GM18517 (cell line): ENCODE results near the gene NELL2.
"Not testable (repeated sequence)": the region's sequence is repeated elsewhere in the genome, so short reads cannot be mapped to it uniquely, and the experiment has no call there.

ENCODE experiments used
- ATAC-seq: cut with Tn5 transposase; IDR thresholded peaks from one replicate; pipeline ENCODE4 v1.9.1; 2021; ENCODE audit warnings: mild to moderate bottlenecking, moderate library complexity; ENCODE audit not compliant: unreplicated experiment

The NELL2 gene

GRCh38 chr12:44703182-44703910 is 172.8 kb downstream of the NELL2 start:
- no peak for ATAC-seq

DNA sequence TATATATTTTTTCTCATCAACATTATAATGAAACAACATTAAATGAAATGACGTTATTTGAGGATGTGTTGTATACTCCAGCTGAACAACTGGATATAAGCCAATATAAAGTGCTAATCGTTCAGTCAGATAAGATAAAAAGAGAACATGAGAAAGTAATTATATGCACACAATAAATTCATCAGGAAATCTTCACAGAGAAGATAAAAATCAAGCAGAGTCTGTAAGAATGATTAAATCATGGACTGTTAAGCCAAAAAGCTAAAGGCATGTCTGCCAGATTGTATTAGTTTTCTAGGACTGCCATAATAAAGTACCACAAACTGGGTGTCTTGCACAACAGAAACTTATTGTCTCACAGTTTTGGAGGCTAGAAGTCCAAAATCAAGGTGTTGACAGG is 178.6 kb downstream of the NELL2 start:
- no peak for ATAC-seq

GRCh38 chr12:44696542-44696941 is 179.6 kb downstream of the NELL2 start:
- ATAC-seq, result no peak

DNA sequence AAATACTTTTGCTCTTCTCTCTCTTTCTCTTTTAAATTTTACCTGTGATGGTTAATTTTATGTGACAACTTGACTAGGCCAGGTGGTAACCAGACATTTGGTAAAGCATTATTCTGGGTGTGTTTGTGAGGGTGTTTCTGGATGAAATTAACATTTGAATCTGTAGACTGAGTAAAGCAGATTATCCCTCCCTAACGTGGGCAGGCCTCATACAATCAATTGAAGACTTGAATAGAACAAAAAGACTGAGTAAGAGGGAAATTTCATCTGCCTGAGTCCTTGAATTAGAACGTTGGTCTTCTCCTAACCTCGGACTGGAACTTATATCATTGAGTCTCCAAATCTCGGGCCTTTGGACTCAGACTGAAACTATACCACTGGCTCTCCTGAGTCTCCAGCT is 182.1 kb downstream of the NELL2 start:
- no peak for ATAC-seq

DNA sequence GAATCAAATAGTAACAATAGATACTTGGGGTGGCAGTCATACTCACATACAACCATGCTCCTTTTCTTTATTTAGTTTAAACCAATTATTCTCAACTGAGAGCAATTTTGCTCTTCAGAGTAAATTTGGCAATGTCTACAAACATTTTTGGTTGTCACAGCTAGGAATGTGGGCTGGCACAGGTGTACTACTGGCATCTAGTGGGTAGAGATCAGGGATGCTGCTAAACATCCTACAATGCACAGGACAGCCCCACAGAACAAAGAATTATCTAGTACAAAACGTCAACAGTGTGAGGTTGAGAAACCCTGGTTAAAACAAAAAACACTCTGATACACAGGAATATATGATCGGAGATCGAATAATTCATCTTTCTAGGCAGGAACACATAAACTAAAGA is 186.5 kb downstream of the NELL2 start:
- ATAC-seq, result no peak

DNA sequence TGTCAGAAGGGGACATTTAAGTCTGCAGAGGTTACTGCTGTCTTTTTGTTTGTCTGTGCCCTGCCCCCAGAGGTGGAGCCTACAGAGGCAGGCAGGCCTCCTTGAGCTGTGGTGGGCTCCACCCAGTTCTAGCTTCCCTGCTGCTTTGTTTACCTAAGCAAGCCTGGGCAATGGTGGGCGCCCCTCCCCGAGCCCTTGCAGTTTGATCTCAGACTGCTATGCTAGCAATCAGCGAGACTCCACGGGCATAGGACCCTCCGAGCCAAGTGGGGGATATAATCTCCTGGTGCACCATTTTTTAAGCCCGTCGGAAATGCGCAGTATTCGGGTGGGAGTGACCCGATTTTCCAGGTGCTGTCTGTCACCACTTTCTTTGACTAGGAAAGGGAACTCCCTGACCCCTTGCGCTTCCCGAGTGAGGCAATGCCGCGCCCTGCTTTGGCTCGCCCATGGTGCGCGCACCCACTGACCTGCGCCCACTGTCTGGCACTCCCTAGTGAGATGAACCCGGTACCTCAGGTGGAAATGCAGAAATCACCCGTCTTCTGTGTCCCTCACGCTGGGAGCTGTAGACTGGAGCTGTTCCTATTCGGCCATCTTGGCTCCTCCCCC is 189.2 kb downstream of the NELL2 start:
- not testable (repeated sequence) for ATAC-seq

GRCh38 chr12:44677724-44678123 is 198.4 kb downstream of the NELL2 start:
- no peak for ATAC-seq

- no peak for ATAC-seq
Observed at GRCh38 chr12:44674875-44675274, 201.2 kb downstream of the NELL2 start.

DNA sequence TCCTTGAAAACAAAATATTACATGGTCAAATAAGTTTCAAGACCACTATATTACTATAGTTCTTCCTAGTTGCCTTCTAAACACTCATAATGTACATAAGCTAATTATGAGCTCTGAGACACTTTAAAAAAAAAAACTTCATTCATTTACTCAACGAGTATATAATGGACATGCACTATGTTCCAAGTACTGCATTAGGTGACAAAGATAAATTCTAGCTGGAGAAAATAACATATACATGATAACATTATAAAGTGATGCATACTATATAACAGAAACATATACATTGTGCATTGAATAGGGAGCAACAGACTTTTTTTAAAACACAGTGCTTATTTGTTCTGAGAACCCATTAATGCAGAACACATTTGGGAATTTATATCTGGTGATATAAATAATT is 202.3 kb downstream of the NELL2 start:
- no peak for ATAC-seq

DNA sequence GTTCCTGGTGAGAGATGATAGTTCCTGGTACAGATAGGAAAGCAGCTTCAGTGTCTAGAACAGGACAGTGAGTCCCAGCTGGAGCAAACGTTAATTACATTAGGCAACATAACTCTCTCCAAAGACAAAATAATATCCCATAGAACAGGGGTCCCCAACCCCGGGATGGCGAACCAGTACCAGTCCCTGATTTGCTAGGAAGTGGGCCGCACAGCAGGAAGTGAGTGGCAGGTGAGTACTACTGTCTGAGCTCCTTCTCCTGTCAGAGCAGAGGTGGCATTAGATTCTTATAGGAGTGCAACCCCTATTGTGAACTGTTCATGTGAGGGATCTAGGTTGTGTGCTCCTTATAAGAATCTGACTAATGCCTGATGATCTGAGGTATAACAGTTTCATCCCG is 204.1 kb downstream of the NELL2 start:
- ATAC-seq, result no peak

GRCh38 chr12:44668443-44668842 is 207.7 kb downstream of the NELL2 start:
- no peak for ATAC-seq

DNA sequence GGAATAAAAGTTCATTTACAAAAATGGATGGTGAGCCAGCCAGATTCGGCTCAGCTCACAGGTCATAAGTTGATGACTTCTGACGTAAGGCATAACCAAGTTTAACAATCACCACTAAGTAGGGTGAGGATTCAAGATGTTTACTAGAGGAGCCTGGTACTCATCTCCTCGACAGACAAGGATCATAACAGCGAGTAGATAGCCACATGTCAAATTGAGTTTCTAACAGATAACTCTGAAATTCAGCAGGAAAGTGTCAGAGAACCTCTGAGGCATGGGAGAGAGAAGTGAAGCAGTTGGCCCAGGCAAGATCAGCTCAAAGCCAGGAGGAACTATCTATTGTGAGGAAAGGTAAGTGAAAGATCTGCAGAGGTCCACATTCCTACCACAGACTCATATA is 208.7 kb downstream of the NELL2 start:
- no peak for ATAC-seq

- ATAC-seq, result no peak
Observed at GRCh38 chr12:44663291-44663690, 212.8 kb downstream of the NELL2 start.

DNA sequence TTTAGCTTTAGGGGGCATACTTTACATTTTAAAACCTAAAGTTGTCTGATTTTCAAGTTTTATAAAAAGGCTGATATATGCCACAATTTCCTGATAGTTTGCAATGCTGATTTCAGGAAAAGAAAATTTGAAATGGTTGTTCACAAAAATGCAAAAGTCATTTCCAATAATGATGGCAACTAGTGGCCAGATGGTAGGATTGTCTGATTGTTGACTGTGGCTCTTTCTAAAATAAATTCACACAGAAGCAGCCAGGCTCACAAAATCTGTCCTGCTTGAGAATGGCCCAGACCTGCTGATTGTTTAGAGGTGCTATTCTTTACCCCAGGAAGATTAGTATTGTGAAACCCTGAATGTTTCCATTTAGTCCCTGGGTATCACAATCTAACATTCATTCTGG is 220.3 kb downstream of the NELL2 start:
- ATAC-seq, result no peak

- ATAC-seq, result no peak
Observed at GRCh38 chr12:44654646-44655639, 221.2 kb downstream of the NELL2 start.

- ATAC-seq, result no peak
Observed at GRCh38 chr12:44653861-44654527, 222.1 kb downstream of the NELL2 start.

DNA sequence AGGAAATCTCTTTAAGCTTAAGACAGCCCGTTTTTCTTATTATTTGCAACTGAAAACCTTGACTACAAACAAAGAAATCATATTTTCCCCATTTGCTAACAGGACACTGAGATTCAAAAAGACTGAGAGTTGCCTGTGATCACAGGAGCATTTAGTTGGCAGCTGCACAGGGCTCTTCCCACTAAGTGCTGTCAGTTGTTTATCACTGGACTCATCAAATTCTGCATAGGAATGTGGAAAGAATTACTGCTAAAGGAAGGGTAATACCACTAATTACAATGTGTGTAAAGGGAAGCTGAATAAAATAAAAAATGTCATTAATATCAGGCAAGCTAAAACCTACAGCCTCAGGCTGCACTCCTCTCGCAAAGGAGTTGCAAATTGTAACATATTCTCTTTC is 226.4 kb downstream of the NELL2 start:
- no peak for ATAC-seq

DNA sequence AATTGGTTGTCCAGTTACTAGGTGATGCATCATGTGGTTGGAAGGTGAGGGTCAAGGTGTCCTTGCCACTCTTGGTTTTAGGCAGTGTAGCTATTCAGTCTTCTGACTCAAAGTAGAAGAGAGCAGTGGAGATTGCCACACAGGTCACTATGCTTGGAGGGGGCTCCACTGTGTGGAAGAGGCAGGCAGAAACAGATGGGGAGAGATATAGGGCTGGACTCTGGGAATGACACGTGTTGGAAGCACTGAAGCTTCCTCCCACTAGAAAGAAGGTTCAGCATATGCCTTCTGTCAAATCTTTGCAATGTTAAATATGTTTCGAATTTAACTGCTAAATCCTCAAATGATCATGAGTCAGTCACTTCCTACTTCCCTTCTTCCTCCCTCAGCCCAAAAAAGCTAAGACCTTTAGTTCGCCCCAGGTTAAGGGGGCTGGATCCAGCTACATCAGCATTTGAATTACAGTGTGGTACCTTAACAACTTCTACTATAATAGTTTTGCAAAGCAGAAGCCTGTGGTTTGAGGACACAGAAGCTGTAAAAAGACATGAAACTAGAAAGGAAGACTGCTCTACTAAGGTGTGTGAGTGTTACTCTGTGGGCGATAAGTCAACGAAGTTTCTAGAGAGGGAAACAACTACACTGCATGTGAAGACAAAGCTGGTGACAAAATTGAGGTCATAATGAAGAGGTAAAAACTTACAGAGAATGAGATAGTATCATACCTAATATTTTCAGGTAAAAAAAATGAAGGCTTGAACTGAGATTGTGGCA is 228.0 kb downstream of the NELL2 start:
- no peak for ATAC-seq

DNA sequence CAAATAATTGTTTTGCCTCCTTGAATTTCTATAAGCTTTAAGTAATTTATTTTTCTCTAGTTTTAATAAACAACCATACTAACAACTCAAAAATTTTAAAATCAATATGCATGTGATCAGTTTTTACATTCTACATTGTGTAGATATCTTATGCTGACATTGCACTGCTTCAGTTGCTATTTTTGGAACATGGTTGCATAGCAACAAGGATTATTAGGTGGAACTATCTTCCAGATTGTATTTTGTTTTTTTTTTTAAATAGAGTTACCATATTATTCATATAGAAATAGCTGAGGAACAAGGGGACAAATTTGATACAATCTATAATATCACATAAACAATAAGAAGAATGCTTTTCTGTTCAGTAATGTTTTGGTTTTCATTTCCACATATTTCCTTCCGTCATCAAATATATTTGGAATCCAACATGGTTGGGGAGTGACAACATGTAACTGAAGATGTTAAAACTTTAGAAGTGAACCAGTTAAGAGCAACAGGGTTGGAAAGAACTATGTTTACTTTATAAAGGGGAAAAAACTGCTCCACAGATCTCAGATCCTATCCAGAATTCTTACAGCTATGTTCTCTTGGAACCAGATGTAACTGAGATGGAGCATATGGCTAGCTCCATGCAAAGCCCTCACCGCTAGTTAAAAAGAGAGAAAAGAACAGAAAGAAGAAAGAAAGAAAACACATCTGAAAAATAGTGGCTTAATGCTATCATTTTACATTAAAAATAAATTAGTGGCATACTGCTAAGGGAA is 235.5 kb downstream of the NELL2 start:
- no peak for ATAC-seq

GRCh38 chr12:44637875-44638274 is 238.2 kb downstream of the NELL2 start:
- ATAC-seq, result no peak
